Panc1 (cell line): ENCODE data around the gene TNIK. TPM values are rescaled to one million over a fixed set of nuclear protein-coding genes. Genes with fewer than 3 reads are reported as not detected.

Experiments
- ATAC-seq: fragments of 200-7000 bp; cut with Tn5 transposase; 2 replicates; pipeline ENCODE4 v1.9.1; 2020; ENCODE audit warnings: mild to moderate bottlenecking, moderate library complexity
- BruUV-seq: library from RNA; stranded (reverse); fragments of 400-500 nt; replicated peaks from 2 replicates; lab custom pipeline; 2021; lab: Mats Ljungman, UMichigan
- CTCF ChIA-PET: fragments of 300-600 bp; sonication (Branson Sonifier 250); formaldehyde crosslinking; loops from one replicate; lab custom pipeline; 2022; ENCODE audit warnings: antibody characterized with exemption; lab: Charles Lee
- POLR2A ChIA-PET: fragments of 300-600 bp; sonication (Branson Sonifier 250); formaldehyde crosslinking; loops from one replicate; lab custom pipeline; 2022; ENCODE audit warnings: antibody characterized with exemption; lab: Charles Lee
- DNase-seq: peaks from one replicate; pipeline ENCODE4 v3.0.0-alpha.2; 2010; ENCODE audit warnings: low read depth, low spot score
- H3K27ac ChIP-seq: 2 replicates; pipeline ENCODE4 v1.5.1; 2011; ENCODE audit warnings: mild to moderate bottlenecking, low read length, inconsistent platforms
- H3K27me3 ChIP-seq: fragments of 200-500 bp; sonication (Bioruptor generic); 2 replicates; pipeline ENCODE4 v1.6.0; 2014; ENCODE audit warnings: low read length, inconsistent platforms; ENCODE audit not compliant: control insufficient read depth, insufficient read depth
- H3K36me3 ChIP-seq: fragments of 200-500 bp; sonication (Bioruptor generic); 2 replicates; pipeline ENCODE4 v1.5.1; 2014; ENCODE audit warnings: inconsistent platforms, mild to moderate bottlenecking, low read length, moderate library complexity; ENCODE audit not compliant: control insufficient read depth, insufficient read depth
- H3K4me1 ChIP-seq: 2 replicates; pipeline ENCODE4 v1.5.1; 2011; ENCODE audit warnings: inconsistent platforms, mild to moderate bottlenecking, low read length, moderate library complexity; ENCODE audit not compliant: control insufficient read depth, insufficient read depth
- H3K4me3 ChIP-seq, 2 experiments: 2 replicates each; pipeline ENCODE4 v1.5.1; 2011 to 2012; ENCODE audit warnings: low read depth in 2 of 2, low read length in 2 of 2, mild to moderate bottlenecking in 2 of 2, inconsistent platforms in 1 of 2, moderate library complexity in 1 of 2
- H3K9me3 ChIP-seq: fragments of 200-500 bp; sonication (Bioruptor generic); 2 replicates; pipeline ENCODE4 v1.5.1; 2014; ENCODE audit warnings: low read depth, mild to moderate bottlenecking, inconsistent platforms, low read length, moderate library complexity; ENCODE audit not compliant: control insufficient read depth, insufficient read depth
- POLR2AphosphoS5 ChIP-seq: IDR thresholded peaks from 2 replicates; pipeline ENCODE4 v1.6.1; 2012; ENCODE audit warnings: mild to moderate bottlenecking, low read depth, low read length, moderate library complexity
- SIN3A ChIP-seq: IDR thresholded peaks from 2 replicates; pipeline ENCODE4 v1.6.1; 2012; ENCODE audit warnings: low read depth, mild to moderate bottlenecking, low read length, moderate library complexity, borderline replicate concordance; ENCODE audit not compliant: insufficient read depth
- TCF7L2 ChIP-seq: IDR thresholded peaks from 2 replicates; pipeline ENCODE4 v1.6.1; 2011; ENCODE audit warnings: mild to moderate bottlenecking, low read depth, low read length, inconsistent platforms
- in situ Hi-C: cut with HindIII; loops from 2 replicates; pipeline ENCODE4 v1.10.0; 2016; ENCODE audit warnings: low sequenced_read_pairs, low pct_unique_long_range_greater_than_20kb
- intact Hi-C: fragments of 100-400 bp; cut with micrococcal nuclease; formaldehyde crosslinking; loops from one replicate; pipeline ENCODE4 v1.10.0; 2022; ENCODE audit not compliant: unreplicated experiment
- total RNA-seq: library from RNA; stranded (reverse); gene quantifications from one replicate; pipeline ENCODE4 v1.2.1, GENCODE V29; 2021; ENCODE audit not compliant: unreplicated experiment
- TF ChIP-seq, protein P1 (sequence below): fragments of 450-650 bp; IDR thresholded peaks from 2 replicates; pipeline ENCODE4 v1.5.1; 2017; ENCODE audit warnings: mild to moderate bottlenecking
- TF ChIP-seq, protein P2 (sequence below), 2 experiments: IDR thresholded peaks; 2 replicates each; pipeline ENCODE4 v1.6.1; 2011 to 2012; ENCODE audit warnings: low read depth in 2 of 2, control low read depth in 1 of 2, low read length in 1 of 2, mild to moderate bottlenecking in 1 of 2, moderate library complexity in 1 of 2; ENCODE audit not compliant: insufficient read depth in 1 of 2

The TNIK gene
- total RNA-seq, 1 experiment from 2014 or later = 1.9 TPM

DNA sequence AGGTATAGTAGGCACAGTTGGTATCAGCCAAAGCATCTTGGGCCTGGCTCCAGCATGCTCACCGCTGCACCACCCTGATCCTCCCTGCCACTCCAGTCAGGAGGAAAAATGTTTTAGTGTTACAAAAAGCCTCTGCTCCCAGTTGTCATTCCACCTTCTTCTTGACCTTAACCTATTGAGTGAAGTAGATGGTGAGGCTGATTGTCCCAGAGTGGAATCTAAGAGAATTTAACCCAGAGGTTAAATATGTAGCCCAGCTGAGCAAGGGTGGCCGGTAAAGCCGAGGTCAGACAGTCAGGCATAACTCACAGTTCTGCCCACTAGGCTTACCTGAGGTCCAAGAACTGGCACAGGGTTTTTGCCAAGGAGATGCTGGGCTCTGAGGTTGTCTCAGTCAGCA, 30.7 kb upstream of the TNIK start:
- Histone ChIP-seq H3K4me1 (no peaks in the 10 kb centered on the region), H3K36me3 (no peaks in the 10 kb centered on the region), H3K27me3 (no peaks in the 10 kb centered on the region), H3K9me3 (no peaks in the 10 kb centered on the region), H3K4me3 (no peak overlapping the region), H3K27ac (no peak overlapping the region)
- ChIA-PET CTCF (no interaction called here), POLR2A (no interaction called here)
- no peak for TF ChIP-seq SIN3A
- TF ChIP-seq, protein P1, sequence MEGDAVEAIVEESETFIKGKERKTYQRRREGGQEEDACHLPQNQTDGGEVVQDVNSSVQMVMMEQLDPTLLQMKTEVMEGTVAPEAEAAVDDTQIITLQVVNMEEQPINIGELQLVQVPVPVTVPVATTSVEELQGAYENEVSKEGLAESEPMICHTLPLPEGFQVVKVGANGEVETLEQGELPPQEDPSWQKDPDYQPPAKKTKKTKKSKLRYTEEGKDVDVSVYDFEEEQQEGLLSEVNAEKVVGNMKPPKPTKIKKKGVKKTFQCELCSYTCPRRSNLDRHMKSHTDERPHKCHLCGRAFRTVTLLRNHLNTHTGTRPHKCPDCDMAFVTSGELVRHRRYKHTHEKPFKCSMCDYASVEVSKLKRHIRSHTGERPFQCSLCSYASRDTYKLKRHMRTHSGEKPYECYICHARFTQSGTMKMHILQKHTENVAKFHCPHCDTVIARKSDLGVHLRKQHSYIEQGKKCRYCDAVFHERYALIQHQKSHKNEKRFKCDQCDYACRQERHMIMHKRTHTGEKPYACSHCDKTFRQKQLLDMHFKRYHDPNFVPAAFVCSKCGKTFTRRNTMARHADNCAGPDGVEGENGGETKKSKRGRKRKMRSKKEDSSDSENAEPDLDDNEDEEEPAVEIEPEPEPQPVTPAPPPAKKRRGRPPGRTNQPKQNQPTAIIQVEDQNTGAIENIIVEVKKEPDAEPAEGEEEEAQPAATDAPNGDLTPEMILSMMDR = no peak
- TF ChIP-seq, protein P2, sequence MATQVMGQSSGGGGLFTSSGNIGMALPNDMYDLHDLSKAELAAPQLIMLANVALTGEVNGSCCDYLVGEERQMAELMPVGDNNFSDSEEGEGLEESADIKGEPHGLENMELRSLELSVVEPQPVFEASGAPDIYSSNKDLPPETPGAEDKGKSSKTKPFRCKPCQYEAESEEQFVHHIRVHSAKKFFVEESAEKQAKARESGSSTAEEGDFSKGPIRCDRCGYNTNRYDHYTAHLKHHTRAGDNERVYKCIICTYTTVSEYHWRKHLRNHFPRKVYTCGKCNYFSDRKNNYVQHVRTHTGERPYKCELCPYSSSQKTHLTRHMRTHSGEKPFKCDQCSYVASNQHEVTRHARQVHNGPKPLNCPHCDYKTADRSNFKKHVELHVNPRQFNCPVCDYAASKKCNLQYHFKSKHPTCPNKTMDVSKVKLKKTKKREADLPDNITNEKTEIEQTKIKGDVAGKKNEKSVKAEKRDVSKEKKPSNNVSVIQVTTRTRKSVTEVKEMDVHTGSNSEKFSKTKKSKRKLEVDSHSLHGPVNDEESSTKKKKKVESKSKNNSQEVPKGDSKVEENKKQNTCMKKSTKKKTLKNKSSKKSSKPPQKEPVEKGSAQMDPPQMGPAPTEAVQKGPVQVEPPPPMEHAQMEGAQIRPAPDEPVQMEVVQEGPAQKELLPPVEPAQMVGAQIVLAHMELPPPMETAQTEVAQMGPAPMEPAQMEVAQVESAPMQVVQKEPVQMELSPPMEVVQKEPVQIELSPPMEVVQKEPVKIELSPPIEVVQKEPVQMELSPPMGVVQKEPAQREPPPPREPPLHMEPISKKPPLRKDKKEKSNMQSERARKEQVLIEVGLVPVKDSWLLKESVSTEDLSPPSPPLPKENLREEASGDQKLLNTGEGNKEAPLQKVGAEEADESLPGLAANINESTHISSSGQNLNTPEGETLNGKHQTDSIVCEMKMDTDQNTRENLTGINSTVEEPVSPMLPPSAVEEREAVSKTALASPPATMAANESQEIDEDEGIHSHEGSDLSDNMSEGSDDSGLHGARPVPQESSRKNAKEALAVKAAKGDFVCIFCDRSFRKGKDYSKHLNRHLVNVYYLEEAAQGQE (IDR thresholded peaks at IDR 0.05; ENCODE audit: insufficient read depth in 1 of 2, low read depth in 2 of 2, low read length in 1 of 2) = no peak
- TF ChIP-seq POLR2AphosphoS5 = no peak
- no peak for TF ChIP-seq TCF7L2
- ATAC-seq = no peak
- intact Hi-C loops (no loop called here), in situ Hi-C loops (no loop called here)
- BruUV-seq = no TSS peak
- no peak for DNase-seq

DNA sequence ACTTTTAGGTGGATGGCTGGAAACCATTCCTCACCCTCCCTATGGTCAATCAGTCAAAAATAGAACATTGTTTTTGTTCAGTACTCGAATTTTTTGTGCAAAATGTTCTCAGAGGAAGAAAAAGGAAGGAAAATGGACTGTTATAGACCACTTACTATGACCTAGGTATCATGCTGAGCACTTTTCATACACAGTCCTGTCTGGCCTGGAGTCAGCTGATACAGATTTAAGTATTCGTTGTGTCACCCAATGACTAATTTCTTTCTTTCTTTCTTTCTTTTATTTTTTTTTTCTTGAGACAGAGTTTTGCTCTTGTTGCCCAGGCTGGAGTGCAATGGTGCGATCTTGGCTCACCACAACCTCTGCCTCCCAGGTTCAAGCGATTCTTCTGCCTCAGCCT, 29.1 kb upstream of the TNIK start:
- Histone ChIP-seq H3K27ac (no peak overlapping the region), H3K4me1 (no peaks in the 10 kb centered on the region), H3K9me3 (no peaks in the 10 kb centered on the region), H3K36me3 (no peaks in the 10 kb centered on the region), H3K4me3 (no peak overlapping the region), H3K27me3 (no peaks in the 10 kb centered on the region)
- DNase-seq = no peak
- no TSS peak for BruUV-seq
- no peak for ATAC-seq
- POLR2A ChIA-PET = no interaction called here
- intact Hi-C loops (no loop called here), in situ Hi-C loops (no loop called here)
- CTCF ChIA-PET = no interaction called here
- no peak for TF ChIP-seq SIN3A
- no peak for TF ChIP-seq TCF7L2
- no peak for TF ChIP-seq POLR2AphosphoS5
- TF ChIP-seq, protein P2 (IDR thresholded peaks at IDR 0.05; ENCODE audit: insufficient read depth in 1 of 2, low read depth in 2 of 2, low read length in 1 of 2) = no peak
- TF ChIP-seq, protein P1 = no peak
